Stimulated activated CD8-positive, alpha-beta memory T cell treated with anti-CD3 and anti-CD28 coated beads, Interleukin-15, amount 100 ng/mL, for 48 hours (primary cell): ENCODE data around the gene ZPR1.
A peak's percentile ranks its signal among the peaks of the same experiment; 100 is the strongest.
"Not testable (repeated sequence)": the region's sequence is repeated elsewhere in the genome, so short reads cannot be mapped to it uniquely, and the experiment has no call there.

Experiments used
- DNase-seq, 2 donors: peaks; one replicate each; pipeline ENCODE4 v3.0.0-alpha.2; 2020; ENCODE audit warnings: low read depth in 2 of 2

Gene ZPR1

GRCh38 chr11:116787786-116788486 is at the start of gene ZPR1:
TSS of gene ZPR1 (minus strand) at chr11:116788023. CDS start at chr11:116787990, 33 bp downstream.
- DNase-seq: peak; percentile 71 to 74

- DNase-seq: no peak
Observed at GRCh38 chr11:116836632-116836991, 48.8 kb upstream of the ZPR1 start.

DNA sequence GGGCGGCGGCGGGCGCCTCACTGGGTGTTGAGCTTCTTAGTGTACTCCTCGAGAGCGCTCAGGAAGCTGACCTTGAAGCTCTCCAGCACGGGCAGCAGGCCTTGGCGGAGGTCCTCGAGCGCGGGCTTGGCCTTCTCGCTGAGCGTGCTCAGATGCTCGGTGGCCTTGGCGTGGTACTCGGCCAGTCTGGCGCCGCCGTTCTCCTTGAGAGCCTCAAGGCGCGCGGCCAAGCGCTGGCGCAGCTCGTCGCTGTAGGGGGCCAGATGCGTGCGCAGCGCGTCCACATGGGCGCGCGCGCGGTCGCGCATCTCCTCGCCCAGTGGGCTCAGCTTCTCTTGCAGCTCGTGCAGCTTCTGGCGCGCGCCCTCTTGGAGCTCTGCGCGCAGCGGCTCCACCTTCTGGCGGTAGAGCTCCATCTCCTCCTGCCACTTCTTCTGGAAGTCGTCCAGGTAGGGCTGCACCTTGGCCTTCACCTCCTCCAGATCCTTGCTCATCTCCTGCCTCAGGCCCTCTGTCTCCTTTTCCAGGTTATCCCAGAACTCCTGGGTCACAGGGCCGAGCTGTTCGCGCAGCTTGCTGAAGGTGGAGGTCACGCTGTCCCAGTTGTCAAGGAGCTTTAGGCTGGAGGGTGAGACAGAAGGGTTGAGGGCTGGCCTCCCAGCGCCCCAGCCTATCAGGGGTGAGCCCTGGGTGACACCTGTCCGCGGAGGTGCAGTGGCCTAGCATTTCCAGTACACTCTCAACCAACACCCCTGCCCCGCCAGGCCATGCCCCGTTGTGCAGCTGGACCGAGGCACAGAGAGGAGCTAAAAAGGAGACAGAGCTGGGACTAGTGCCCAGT is 48.2 kb upstream of the ZPR1 start:
- peak; percentile 76 to 83 for DNase-seq

DNA sequence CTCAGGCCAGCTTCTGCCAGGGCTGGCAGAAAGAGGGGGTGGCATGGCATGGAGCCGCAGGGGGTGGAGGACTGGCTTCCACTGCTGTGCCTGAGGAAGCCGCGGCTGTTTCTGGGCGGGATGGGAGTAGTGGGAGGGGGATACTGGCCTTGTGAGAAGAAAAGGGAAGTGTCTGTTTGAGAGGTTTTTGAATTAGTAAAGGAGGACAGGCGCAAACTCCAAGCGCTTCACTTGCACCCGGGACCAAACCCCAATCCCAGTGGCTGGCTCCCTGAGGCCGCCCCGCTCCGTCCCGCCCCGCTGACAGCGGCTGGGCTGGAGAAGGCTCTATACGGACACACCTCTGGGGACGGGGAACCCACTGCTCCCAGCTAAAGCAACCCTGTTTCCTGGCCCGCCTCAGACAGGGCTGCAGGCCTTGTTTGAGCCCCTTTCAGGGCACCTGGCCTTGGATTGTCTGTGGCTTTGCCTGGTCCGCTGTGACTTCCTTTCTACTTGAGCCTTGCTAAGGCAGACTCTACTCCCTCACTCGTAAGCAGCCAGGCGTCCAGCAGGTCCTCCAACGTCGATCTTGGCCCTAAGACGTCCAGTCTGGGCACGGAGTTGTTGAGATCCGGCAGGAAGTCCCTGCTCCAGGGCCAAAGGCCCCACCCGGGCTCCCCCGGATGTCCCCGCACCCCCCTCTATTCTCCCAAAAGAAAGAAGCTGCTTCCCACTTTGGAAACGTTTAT is 47.4 kb upstream of the ZPR1 start:
- DNase-seq: no peak

- not testable (repeated sequence) for DNase-seq
Observed at GRCh38 chr11:116834535-116835041, 46.8 kb upstream of the ZPR1 start.

- DNase-seq: no peak
Observed at GRCh38 chr11:116833816-116834534, 46.2 kb upstream of the ZPR1 start.

- no peak for DNase-seq
Observed at GRCh38 chr11:116833491-116833815, 45.6 kb upstream of the ZPR1 start.

DNA sequence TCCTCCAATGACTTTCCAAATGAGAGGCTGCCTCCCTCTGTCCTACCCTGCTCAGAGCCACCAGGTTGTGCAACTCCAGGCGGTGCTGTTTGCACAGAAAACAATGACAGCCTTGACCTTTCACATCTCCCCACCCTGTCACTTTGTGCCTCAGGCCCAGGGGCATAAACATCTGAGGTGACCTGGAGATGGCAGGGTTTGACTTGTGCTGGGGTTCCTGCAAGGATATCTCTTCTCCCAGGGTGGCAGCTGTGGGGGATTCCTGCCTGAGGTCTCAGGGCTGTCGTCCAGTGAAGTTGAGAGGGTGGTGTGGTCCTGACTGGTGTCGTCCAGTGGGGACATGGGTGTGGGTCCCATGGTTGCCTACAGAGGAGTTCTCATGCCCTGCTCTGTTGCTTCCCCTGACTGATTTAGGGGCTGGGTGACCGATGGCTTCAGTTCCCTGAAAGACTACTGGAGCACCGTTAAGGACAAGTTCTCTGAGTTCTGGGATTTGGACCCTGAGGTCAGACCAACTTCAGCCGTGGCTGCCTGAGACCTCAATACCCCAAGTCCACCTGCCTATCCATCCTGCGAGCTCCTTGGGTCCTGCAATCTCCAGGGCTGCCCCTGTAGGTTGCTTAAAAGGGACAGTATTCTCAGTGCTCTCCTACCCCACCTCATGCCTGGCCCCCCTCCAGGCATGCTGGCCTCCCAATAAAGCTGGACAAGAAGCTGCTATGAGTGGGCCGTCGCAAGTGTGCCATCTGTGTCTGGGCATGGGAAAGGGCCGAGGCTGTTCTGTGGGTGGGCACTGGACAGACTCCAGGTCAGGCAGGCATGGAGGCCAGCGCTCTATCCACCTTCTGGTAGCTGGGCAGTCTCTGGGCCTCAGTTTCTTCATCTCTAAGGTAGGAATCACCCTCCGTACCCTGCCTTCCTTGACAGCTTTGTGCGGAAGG is 44.8 kb upstream of the ZPR1 start:
- no peak for DNase-seq

DNA sequence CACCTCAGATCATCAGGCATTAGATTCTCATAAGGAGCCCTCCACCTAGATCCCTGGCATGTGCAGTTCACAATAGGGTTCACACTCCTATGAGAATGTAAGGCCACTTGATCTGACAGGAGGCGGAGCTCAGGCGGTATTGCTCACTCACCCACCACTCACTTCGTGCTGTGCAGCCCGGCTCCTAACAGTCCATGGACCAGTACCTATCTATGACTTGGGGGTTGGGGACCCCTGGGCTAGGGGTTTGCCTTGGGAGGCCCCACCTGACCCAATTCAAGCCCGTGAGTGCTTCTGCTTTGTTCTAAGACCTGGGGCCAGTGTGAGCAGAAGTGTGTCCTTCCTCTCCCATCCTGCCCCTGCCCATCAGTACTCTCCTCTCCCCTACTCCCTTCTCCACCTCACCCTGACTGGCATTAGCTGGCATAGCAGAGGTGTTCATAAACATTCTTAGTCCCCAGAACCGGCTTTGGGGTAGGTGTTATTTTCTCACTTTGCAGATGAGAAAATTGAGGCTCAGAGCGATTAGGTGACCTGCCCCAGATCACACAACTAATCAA is 44.0 kb upstream of the ZPR1 start:
- DNase-seq: no peak

GRCh38 chr11:116830184-116830912 is 42.5 kb upstream of the ZPR1 start:
- DNase-seq: no peak

- DNase-seq: no peak
Observed at GRCh38 chr11:116829525-116830183, 41.8 kb upstream of the ZPR1 start, which contains the start of gene APOC3. TSS of gene APOC3 (plus strand) at chr11:116829907. CDS start at chr11:116830583, 676 bp downstream.

DNA sequence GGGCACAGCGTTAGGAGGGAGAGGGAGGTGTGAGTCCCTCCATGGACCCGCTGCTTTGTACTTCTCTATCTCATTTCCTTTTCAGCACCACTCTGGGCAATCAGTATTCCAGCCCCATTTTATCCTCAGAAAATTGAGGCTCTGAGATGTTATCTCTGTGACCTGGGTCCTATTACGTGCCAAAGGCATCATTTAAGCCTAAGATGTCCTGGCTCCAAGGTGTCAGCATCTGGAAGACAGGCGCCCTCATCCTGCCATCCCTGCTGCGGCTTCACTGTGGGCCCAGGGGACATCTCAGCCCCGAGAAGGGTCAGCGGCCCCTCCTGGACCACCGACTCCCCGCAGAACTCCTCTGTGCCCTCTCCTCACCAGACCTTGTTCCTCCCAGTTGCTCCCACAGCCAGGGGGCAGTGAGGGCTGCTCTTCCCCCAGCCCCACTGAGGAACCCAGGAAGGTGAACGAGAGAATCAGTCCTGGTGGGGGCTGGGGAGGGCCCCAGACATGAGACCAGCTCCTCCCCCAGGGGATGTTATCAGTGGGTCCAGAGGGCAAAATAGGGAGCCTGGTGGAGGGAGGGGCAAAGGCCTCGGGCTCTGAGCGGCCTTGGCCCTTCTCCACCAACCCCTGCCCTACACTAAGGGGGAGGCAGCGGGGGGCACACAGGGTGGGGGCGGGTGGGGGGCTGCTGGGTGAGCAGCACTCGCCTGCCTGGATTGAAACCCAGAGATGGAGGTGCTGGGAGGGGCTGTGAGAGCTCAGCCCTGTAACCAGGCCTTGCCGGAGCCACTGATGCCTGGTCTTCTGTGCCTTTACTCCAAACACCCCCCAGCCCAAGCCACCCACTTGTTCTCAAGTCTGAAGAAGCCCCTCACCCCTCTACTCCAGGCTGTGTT is 41.1 kb upstream of the ZPR1 start:
- no peak for DNase-seq

DNA sequence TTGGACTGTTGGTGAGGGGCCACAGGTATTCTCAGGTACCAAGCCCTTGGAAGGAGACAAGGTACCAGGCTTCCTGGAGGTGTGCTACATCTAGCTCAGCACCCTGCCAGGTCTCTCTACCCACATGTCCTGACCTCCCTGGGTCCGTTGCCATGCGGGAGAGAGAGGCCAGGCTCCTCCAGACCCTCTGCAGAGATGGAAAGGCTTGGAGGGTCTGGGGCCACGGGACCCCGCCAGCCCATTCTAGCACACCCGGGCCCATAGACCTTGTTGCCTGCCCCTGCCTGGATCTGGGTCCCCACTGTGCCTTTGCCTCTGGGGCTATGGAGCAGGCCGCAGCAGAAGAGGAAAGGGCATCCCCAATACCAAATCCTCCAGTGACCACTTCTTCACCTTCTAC is 39.6 kb upstream of the ZPR1 start:
- no peak for DNase-seq

- no peak for DNase-seq
Observed at GRCh38 chr11:116826751-116827431, 39.1 kb upstream of the ZPR1 start.

- no peak for DNase-seq
Observed at GRCh38 chr11:116825854-116826750, 38.3 kb upstream of the ZPR1 start.

DNA sequence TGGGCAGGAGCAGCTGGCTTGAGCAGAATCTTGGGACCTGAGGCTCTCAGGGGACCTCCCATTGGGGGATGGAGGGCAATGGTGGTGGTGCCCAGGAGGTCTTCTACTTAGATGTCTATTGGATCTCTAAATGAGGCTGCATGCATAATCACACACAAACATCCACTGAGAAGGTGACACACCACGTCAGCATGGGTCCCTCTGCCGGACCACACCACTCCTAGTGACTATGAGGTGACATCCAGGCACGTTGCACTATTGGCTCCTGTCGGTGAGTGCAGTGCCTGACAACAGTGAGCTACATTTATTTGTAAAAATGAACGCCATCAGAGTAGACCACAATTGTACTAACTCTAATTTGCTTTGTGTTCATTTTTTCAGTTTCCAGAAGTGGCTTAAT is 37.6 kb upstream of the ZPR1 start:
- no peak for DNase-seq
